ENCODE measurements around the gene IRF2. TPM values are rescaled to one million over a fixed set of nuclear protein-coding genes. Genes with fewer than 3 reads are reported as not detected.

Gene IRF2
- total and polyA plus RNA-seq, 2 of the 8 experiments (the other 6 are each of a cell fraction or from before 2014, with no cell fraction given), result 13.8 to 17.0 TPM

DNA sequence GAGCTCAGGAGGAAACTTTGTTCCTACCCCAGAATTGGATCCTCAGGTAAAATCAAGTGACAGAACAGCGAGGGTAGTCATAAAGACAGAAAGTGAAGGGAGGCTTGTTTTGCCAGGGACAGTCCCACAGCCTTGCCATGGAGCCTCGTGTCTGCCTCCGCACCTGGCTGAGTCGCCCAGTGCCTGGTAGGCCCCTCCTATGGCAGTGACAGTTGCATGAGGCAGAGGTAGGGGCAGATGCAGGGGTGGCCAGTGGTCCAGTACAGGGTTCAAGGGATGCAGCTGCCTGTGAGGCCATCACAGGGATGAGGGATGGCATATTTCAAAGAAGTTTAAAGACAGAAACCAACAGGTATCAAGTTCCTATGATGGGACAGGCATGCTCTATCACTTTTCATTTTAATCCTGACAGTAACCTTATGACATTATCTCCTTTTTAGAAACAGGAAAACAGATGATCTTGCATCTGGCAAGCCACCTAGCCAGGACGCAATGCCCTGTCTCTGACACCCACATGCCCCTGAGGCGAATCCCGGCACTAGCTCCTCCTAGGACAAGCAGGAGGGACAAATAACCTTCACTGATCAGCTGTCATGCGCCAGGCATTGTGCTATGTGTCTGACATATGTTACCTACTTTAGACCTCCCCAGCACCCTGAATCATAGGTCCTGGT is 129.3 kb downstream of the IRF2 start (continued):
- TF ChIP-seq SIRT6 (IDR thresholded peaks at IDR 0.05; ENCODE audit: low read length), result no peak
